Right atrium auricular region (tissue), 2 donors: ENCODE results near the gene LTBP1. TPM values are rescaled to one million over a fixed set of nuclear protein-coding genes. Genes with fewer than 3 reads are reported as not detected.

Source experiments
- DNase-seq: peaks from one replicate; pipeline ENCODE4 v3.0.0-alpha.2; 2019; ENCODE audit warnings: low spot score
- H3K27ac ChIP-seq, 2 donors: fragments of 200-600 bp; sonication (generic); 1 replicate in 1 of 2; 2 replicates in 1 of 2; pipeline ENCODE4 v1.5.1; 2016 to 2019
- H3K27me3 ChIP-seq, 2 donors: fragments of 200-600 bp; sonication (generic); one replicate each; pipeline versions ENCODE4 v1.5.1 to v1.6.0; 2017 to 2019
- H3K36me3 ChIP-seq: fragments of 200-600 bp; sonication (generic); one replicate; pipeline ENCODE4 v1.5.1; 2016
- H3K4me1 ChIP-seq, 2 donors: fragments of 200-600 bp; sonication (generic); one replicate each; pipeline versions ENCODE4 v1.5.1 to v1.6.0; 2017 to 2019
- H3K4me3 ChIP-seq, 2 donors: fragments of 200-600 bp; sonication (generic); 1 replicate in 1 of 2; 2 replicates in 1 of 2; pipeline ENCODE4 v1.5.1; 2017 to 2019; ENCODE audit warnings: mild to moderate bottlenecking in 1 of 2, moderate library complexity in 1 of 2
- H3K9me3 ChIP-seq, 2 donors: fragments of 200-600 bp; sonication (generic); one replicate each; pipeline ENCODE4 v1.5.1; 2019
- total RNA-seq, 2 donors: library from RNA; depleted of rRNA; stranded (reverse); fragments of >200 nt; gene quantifications; one replicate each; pipeline ENCODE4 v1.1.0, GENCODE V29; 2016
- TF ChIP-seq, protein P1 (sequence below), 2 donors: fragments of 200-600 bp; sonication (generic); IDR thresholded peaks; one replicate each; pipeline ENCODE4 v1.5.1; 2019; ENCODE audit warnings: antibody characterized with exemption in 2 of 2

LTBP1 gene
- total RNA-seq, 2 donors from 2014 or later: 168 to 291 TPM

DNA sequence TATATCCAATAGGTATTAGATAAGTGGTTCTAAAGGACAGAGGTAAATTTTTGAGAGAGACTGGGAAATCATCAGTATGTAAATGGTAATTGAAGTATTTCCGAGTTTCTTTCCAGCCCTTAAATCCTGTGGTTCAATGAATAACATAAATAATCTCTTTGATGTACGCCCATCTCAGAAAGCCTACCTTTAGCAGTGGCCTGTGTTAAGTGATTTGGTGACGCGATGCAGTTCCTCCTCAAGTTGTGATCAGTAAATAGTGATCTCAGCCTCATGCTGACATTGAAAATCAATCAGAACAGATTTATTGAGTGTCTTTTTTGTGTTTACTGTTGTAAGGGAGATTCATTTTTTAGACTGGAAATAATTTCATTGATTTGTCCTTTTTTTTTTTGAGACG is 392.5 kb downstream of the LTBP1 start:
- H3K36me3 ChIP-seq: peaks cover 28% of the 10 kb centered on the region
- TF ChIP-seq, protein P1, sequence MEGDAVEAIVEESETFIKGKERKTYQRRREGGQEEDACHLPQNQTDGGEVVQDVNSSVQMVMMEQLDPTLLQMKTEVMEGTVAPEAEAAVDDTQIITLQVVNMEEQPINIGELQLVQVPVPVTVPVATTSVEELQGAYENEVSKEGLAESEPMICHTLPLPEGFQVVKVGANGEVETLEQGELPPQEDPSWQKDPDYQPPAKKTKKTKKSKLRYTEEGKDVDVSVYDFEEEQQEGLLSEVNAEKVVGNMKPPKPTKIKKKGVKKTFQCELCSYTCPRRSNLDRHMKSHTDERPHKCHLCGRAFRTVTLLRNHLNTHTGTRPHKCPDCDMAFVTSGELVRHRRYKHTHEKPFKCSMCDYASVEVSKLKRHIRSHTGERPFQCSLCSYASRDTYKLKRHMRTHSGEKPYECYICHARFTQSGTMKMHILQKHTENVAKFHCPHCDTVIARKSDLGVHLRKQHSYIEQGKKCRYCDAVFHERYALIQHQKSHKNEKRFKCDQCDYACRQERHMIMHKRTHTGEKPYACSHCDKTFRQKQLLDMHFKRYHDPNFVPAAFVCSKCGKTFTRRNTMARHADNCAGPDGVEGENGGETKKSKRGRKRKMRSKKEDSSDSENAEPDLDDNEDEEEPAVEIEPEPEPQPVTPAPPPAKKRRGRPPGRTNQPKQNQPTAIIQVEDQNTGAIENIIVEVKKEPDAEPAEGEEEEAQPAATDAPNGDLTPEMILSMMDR (IDR thresholded peaks at IDR 0.05): no peak
- no peaks in the 10 kb centered on the region for H3K27me3 ChIP-seq
- H3K4me3 ChIP-seq: no peak overlapping the region
- H3K27ac ChIP-seq: peak overlapping the region in 1 of 2 donors; percentile 53
- no peak for DNase-seq
- H3K4me1 ChIP-seq: no peaks in the 10 kb centered on the region
- H3K9me3 ChIP-seq: no peaks in the 10 kb centered on the region

DNA sequence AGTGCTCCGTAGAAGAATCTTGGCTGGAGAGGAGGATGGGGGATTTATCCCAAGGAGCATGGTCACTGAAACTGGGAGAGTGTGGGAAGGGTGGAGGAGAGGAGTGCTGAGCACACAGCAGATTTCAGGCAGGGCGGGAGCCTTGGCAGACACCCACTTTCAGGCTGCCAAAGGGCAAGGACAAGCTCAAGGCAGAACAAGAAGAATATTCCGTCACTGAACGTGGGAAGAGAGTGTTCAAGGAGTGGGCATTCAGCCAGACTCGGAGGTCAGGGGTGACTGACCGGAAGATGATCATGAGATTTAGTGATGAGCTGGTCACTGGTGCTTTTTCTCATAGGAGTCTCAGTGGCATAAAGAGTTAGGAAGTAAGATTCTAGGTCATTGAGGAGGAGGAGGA is 393.5 kb downstream of the LTBP1 start:
- TF ChIP-seq, protein P1 (IDR thresholded peaks at IDR 0.05): no peak
- H3K4me1 ChIP-seq: no peaks in the 10 kb centered on the region
- H3K4me3 ChIP-seq: no peak overlapping the region
- no peaks in the 10 kb centered on the region for H3K9me3 ChIP-seq
- H3K27ac ChIP-seq: peak overlapping the region in 1 of 2 donors; percentile 53
- peak; percentile 91 for DNase-seq
- H3K36me3 ChIP-seq: peaks cover 28% of the 10 kb centered on the region
- no peaks in the 10 kb centered on the region for H3K27me3 ChIP-seq

DNA sequence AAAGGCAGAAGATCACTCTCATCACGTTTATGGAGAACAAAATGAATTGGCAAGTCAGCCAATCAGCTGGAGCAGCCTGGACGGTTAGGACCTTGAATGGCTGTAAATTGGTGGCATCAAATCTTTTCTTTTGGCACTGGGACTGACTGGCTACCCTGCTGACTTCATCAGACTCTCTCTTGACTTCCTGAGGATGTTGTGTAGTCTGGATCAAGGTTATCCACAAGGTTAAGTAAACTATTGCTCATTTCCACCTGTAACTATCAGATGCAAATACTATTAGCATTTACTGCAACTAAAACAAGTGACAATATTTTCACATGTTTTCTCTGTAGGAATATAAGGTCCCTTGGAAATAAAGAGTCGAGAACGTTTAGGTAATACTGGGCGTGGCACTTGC is 395.4 kb downstream of the LTBP1 start:
- Histone ChIP-seq H3K4me1 (no peaks in the 10 kb centered on the region), H3K36me3 (peaks cover 22% of the 10 kb centered on the region), H3K4me3 (no peak overlapping the region), H3K27ac (peak overlapping the region in 1 of 2 donors; percentile 11), H3K27me3 (no peaks in the 10 kb centered on the region), H3K9me3 (no peaks in the 10 kb centered on the region)
- no peak for DNase-seq
- TF ChIP-seq, protein P1 (IDR thresholded peaks at IDR 0.05): no peak

DNA sequence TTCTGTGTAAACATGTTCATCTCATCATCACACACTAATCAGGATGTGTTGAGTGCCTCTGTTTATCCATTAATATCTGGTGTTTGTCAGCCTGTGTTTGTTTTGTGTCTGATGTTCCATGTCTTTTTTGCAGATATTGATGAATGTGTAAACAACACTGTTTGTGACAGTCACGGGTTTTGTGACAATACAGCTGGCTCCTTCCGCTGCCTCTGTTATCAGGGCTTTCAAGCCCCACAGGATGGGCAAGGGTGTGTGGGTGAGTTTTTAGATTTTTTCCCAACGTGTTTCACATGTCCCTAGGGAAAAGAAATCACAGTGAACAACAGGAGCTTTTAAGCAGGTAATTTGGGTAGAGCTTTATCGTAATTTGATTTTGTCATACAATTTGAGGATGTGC is 396.0 kb downstream of the LTBP1 start:
- Histone ChIP-seq H3K4me3 (no peak overlapping the region), H3K4me1 (no peaks in the 10 kb centered on the region), H3K36me3 (peaks cover 27% of the 10 kb centered on the region), H3K9me3 (no peaks in the 10 kb centered on the region), H3K27ac (no peak overlapping the region), H3K27me3 (no peaks in the 10 kb centered on the region)
- no peak for DNase-seq
- TF ChIP-seq, protein P1 (IDR thresholded peaks at IDR 0.05): no peak

DNA sequence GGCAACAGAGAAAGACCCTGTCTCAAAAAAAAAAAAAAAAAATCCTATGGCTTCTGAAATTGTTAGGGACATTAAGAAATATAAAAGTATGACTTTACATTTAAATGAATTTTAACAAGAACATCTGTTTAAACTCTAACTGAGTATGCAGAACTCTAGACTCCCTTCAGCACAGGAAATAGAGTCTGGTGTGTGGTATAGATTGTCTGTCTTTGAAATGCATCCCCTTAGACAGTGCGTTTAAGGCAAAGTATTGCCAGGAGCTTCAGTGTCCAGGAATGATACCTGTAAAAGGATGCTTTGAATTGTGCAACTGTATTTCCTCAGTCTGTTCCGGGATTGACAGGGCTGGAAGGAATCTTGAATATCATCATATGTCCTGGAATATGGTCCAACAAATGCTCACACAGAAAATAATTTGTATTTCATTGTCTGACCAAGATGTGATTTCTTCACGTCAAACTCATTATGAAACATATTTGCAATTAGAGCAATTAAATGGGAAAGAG is 396.7 kb downstream of the LTBP1 start:
- no peaks in the 10 kb centered on the region for H3K9me3 ChIP-seq
- H3K27ac ChIP-seq: no peak overlapping the region
- H3K4me3 ChIP-seq: no peak overlapping the region
- no peaks in the 10 kb centered on the region for H3K4me1 ChIP-seq
- TF ChIP-seq, protein P1 (IDR thresholded peaks at IDR 0.05): no peak
- no peaks in the 10 kb centered on the region for H3K27me3 ChIP-seq
- DNase-seq: no peak
- peaks cover 31% of the 10 kb centered on the region for H3K36me3 ChIP-seq

DNA sequence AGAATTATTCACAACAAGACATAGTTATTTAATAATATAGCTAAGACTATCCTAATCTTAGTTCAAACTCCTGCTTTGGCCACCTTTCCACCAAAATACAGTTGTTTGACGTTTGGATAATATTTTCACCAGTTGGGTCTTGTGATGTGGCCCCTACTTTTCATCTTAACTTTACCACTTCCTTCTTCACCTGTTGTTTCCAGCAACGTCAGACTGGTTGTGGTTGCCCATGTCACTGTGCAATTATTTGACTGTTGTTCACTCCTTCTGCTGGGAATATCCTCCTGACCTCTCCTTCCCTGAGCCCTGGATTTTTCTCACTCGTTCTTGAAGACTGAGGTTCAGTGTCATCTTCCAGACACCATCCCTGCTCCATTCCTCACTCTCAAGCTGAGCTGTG is 397.5 kb downstream of the LTBP1 start:
- Histone ChIP-seq H3K4me1 (no peaks in the 10 kb centered on the region), H3K36me3 (peaks cover 31% of the 10 kb centered on the region), H3K4me3 (no peak overlapping the region), H3K27ac (no peak overlapping the region), H3K27me3 (no peaks in the 10 kb centered on the region), H3K9me3 (no peaks in the 10 kb centered on the region)
- no peak for DNase-seq
- TF ChIP-seq, protein P1 (IDR thresholded peaks at IDR 0.05): no peak
